GM18873 (cell line): ENCODE data around the gene CPXM2.

Source experiments
- ATAC-seq: cut with Tn5 transposase; IDR thresholded peaks from one replicate; pipeline ENCODE4 v1.9.1; 2021; ENCODE audit warnings: mild to moderate bottlenecking, moderate library complexity, moderate number of reproducible peaks; ENCODE audit not compliant: unreplicated experiment, low FRiP score

The CPXM2 gene

GRCh38 chr10:123717336-123717735 lies 174.3 kb downstream of the CPXM2 start:
- no peak for ATAC-seq

GRCh38 chr10:123715546-123715945 lies 176.1 kb downstream of the CPXM2 start:
- no peak for ATAC-seq

GRCh38 chr10:123706236-123706635 lies 185.4 kb downstream of the CPXM2 start:
- no peak for ATAC-seq

GRCh38 chr10:123704812-123705211 lies 186.8 kb downstream of the CPXM2 start:
- no peak for ATAC-seq

GRCh38 chr10:123704076-123704475 lies 187.5 kb downstream of the CPXM2 start:
- ATAC-seq = no peak

- ATAC-seq = no peak
Observed at GRCh38 chr10:123703195-123703790, 188.3 kb downstream of the CPXM2 start.
